Activated gamma-delta T cell treated with anti-CD3 and anti-CD28 coated beads, Interleukin-2, amount 50 U/mL, for 16 hours (primary cell): Measurements from ENCODE around the gene QRFPR.
"Not testable (repeated sequence)": the region's sequence is repeated elsewhere in the genome, so short reads cannot be mapped to it uniquely, and the experiment has no call there.

ENCODE experiments used
- DNase-seq: peaks from one replicate; pipeline ENCODE4 v3.0.0-alpha.2; 2020; ENCODE audit warnings: low read depth

The QRFPR gene

DNA sequence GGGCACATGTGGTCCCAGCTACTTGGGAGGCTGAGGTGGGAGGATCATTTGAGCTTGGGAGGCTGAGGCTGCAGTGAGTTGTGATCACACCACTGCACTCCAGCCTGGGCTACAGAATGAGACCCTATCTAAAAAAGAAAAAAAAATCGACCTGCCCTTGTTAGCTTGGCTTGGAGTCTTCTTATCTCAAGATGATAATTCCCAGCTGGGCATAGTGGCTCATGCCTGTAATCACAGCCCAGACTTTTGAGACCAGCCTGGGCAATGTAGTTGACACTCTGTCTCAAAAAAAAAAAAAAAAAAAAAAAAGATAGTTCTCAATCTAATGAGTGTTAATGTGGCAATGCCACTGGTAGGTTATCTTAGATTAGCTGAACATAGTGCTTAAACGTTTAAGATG lies 41.0 kb downstream of the QRFPR start:
- no peak for DNase-seq

DNA sequence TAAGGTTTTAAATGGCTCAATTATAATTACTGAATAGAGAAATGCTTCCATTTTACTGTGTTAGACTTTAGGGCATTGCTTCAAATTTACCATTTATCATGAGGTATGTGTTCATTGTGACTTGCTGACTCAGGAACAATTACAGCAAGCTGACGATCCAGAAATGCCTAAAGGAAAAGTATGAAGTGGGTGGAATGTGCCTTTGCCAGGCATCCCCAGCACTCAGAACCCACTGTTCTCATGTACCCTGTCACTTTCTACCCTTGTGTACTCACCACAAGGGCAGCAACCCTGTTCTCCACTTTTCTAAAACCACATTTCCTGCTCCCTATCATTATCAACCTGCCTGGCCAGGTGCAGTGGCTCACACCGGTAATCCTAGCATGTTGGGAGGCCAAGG lies 41.5 kb downstream of the QRFPR start:
- no peak for DNase-seq

DNA sequence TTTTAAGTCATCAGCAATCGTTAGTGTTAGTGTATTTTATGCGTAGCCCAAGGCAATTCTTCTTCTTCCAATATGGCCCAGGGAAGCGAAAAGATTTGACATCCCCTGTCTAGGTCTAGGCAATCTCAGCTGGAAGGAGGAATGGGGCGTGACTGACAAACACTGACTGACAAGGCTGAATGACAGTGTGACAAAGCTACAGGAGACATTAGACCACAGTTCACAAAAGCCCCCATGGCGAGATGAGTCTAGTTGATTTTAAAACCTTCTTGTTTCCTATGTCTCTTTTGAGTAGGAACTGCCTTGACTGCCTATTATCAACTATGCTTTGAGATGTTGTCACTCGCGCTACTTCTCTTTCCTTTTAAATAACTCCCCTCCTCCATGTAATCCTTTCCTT lies 42.3 kb downstream of the QRFPR start:
- DNase-seq = no peak

DNA sequence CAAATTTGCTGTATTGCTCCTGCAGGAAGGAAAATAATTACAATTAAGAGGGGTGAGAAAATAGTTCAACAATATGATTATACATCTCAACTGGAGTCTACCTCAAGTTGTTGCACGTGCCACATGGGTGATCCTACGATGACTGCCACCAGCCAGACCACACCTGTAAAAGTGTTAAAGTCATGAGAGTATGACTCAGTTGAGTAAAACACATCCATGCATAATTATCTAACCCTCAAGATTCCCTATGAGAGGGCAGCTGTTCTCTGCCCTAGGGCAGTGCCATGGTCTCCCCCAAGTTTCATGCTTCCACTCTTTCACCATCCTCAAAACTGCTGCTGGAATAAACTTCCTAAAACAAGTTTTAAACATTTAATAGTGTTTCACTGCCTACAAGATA lies 44.1 kb downstream of the QRFPR start:
- no peak for DNase-seq

DNA sequence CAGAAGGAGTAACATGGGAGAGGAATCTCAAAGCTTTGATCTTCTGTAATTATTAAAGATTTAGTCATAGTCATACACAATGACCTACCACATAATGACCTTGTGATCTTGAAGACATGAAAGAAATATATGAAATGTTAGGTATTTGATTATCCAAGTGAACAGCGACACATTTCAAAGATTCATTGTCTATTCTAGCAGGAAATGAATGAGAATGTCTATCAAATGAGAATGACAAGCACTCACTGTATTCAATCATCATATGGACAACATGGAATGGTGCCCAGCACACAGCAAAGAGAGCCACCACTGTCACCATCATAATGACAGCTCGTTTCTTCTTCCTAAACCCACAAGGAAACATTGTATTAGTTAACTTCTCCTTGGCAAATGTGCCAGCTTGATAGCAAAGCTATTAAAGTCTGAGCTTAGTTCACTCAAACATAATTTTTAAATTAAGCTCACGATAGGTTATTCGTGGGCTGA lies 50.6 kb downstream of the QRFPR start:
- no peak for DNase-seq

DNA sequence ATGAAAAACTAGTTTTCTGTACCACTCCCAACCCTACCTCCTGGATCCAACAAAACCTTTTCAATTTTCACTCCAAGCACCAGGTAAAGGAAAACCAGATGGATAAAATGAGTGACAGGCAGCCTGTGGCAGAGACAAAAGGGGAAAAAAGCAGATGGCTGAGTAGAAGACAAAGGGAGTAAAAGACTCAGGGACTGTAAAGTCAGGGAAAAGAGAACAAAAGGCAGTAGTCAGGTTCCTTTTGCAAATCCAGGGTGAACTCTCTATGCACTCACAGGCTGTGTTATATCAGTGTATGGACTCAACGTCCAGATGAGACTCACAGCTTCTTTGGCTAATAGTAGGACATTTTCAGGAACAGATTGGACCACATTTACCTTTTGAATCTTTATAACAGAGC lies 54.2 kb downstream of the QRFPR start:
- DNase-seq = no peak

DNA sequence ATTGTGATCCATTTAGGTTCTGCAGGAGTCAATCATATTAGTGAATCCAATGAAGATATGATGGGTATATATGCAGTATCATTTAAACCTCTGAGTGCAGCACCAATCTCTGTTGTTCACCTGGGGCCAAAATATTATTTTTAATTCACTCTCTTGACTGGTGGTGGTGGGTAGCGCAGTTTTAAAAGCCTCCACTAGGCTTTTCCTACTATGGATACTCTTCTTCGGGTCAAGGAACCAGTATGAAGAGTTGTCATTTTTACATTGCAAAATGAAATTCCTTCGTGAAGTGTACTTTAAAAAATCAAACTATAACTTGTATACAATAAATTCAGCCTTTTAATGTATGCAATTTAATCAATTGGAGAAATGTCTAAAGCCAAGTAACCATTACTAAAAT lies 56.5 kb downstream of the QRFPR start:
- no peak for DNase-seq

DNA sequence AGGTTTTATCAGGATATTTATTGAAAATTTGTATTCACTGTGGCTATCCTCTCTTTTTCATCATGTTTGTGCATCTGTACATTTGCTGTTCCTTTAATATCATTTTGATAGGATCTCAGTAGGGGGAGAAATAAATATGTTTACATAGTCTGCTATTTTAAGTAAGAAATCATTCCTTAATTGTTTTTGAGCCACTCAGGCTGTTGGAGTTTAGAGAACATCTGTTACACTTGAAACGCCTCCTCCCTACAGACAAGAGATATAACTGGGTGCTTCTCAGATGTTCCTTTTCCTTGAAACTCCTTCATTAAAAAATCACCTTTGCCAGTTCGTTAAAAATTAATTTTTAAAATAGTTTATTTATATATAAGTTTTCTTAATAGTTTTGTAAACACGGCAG lies 59.4 kb downstream of the QRFPR start:
- DNase-seq = no peak

DNA sequence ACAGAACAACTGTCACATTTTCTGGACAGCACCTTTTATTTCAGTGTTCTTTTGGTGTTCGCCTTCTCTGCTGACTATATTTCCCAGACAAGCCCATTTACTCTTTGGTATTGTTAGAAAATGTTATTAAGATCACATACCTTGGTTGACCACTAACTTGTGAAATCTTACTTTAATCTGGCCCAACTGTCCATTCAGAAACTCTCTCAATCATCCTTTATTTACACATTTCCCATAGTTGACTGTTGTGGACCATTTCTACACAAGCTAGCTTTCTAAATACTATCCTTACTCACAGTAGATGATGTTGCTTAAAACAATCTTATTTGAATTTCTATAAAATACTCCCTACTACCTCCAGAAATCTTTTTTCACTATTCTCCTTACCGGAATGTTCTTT lies 64.7 kb downstream of the QRFPR start:
- no peak for DNase-seq

DNA sequence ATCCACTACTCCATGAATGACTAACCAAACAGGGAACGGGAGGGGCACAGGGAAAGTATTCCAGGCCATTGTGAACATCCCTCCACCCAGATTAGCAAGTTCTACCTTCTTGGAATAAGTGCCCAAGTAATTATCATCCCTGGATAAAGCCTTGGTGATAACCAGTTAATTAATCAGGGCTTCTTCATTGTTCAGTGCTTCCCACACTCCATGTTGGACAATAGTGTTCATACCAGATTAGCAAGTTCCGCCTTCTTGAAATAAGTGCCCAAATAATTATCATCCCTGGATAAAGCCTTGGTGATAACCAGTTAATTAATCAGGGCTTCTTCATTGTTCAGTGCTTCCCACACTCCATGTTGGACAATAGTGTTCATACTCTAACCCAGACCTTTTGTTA lies 67.4 kb downstream of the QRFPR start:
- DNase-seq = not testable (repeated sequence)

DNA sequence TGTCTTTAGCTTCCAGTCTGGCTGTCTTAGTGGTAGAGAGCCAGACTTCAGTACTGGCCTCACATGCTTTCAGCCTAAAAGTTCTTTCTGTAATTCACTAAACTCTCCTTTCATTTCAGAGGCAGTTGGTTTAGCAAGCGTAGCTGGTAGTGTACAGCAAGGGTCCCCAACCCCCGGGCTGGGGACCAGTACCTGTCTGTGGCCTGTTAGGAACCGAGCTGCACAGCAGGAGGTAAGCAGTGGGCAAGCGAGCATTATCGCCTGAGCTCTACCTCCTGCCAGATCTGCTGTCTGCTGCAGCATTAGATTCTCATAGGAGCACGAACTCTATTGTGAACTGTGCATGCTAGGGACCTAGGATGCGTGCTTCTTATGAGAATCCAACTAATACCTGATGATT lies 72.0 kb downstream of the QRFPR start:
- no peak for DNase-seq

DNA sequence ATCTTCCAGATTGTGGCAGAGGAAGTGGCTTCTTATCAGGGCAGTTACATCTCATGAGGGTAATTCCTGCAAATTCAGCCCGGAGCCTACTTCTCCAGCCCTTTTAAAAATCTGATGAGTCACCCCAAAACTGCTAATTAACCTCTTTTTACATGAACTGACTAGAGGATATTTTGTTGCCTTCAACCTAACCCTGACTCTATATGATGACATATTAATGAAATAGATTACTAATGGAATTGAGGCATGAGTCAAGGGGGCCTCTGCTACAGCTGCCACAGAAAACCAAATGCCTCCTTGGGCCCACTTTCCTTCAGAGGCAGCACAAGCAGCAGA lies 72.5 kb downstream of the QRFPR start:
- DNase-seq = no peak

DNA sequence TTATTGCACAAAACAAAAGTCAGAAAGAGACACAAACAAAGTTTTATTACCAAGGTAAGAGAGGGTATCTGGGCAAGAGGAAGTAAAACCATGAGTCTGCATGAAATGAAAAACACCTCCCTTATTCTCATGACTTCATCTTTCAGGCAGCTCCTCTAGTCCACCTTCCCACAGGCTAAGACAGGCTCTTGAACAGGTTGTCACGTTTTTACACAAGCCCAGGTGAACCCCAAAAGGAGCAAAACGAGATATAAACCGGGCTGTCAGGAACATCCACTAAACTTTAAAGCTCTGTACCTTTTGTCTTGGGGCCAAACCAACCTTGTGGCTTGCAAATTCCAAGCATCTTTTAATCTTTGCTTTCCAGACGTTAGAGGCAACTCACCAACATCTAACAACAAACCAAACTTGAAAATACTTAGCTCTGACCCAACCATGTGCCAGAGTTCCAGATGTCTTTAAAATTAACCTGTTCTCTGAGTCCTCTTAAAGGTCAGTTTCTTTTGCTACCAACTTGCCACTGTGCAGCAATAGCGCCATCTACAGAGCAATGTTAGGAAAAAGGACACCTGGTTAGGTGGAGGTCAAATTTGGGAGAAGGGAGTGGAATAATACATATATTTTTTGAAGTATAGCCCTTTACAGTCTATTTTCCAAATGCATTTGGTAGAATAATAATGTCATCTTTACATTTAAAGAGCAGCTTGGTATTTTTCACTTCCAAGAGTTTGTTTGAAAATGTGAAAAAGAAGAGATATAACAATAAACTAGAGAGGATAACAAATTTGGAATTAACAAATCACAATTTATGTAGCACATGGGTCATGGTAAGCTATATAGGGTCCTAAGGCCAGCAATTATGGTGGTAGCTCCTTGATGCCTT lies 73.1 kb downstream of the QRFPR start:
- DNase-seq = peak; percentile 9

DNA sequence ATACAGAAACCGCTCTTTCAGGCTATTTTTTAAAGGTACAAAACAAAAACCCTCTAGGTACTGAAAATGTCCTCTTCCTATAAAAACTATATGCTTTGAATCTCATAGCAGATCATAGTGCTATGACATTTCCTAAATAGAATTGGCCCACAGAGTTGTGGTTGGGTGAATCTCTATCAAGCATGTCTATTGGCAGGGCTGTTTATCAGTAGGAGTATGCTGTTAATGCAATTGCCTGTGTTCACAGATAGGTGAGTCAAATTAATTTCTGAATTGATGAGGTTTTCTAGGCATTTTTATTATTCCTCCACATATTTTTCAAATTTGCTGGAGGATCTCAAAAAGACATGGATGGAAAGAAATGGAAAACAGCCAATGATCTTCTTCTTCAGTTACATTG lies 73.9 kb downstream of the QRFPR start:
- no peak for DNase-seq

DNA sequence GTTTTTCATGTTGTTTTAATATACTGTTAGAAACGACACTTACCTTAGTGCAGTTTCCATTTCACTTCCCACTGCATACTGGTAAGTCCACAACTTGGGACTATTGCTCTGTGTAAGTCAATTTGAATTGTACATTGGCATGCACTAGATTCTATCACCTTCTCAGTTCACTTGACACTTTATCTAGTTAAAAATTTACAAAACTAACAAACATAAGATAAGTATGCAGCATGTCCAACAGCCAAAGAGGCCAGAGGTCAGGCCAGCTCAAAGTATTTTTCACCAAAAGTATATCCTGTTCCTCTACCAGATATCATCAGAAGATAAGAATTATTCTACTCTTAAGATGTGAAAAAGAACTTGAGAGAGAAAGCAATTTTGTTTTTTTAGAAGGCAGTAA lies 75.9 kb downstream of the QRFPR start:
- DNase-seq = no peak

DNA sequence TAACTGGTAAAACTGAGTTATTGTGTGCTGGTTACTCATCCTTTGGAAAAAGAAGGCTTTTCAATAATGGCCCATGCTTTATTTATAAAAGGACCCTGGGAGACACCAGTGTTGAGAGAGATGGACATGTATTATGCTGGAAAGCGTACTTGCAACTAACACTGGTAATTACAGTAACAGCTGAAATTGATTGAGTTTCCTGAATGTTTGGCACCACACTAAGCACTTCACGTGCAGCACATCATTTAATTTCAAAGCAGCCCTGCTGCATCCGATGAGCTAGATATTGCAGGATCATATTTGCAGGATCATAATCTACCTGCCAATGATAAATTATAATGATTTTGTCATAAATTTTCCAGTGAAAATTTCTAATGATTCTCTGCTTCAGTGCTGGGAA lies 81.5 kb downstream of the QRFPR start:
- DNase-seq = no peak

DNA sequence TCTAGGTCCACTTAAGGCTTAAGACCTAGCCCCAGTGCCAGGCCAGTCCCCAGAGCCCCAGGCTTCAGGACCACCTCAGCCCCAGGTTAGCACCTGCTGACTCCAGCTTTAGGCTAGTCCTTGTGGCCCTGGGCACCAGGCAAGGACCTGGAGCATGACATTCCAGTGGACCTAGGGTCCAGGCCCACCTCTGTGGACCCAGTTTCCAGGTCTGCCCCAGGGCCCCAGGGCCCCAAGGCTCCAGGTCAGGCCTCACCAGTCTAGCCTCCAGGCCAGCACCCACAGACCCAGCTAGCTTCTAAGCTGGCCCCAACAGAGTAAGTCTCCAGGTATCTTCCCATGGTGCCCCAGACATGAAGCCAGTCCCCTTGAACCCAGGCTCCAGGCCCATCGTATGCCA lies 97.5 kb downstream of the QRFPR start:
- no peak for DNase-seq

DNA sequence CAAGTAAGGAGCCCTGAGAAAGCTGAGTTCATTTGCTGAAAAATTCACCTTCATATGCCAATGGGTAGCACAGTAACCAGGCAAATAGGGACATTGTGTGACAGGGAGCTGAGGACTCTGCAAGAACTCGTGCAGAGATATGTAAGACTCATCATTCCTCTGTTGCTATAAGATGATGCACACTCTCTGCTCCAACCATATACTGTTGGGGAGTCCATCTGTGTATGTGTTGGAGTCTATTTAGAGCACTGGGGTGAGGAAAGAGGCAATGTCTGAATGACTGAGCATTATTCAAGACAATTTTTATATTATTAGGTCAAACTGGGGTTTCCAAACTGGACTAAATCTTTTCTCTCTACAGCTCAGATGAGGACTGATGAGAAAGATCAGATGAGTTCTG lies 100.4 kb downstream of the QRFPR start:
- DNase-seq = no peak

DNA sequence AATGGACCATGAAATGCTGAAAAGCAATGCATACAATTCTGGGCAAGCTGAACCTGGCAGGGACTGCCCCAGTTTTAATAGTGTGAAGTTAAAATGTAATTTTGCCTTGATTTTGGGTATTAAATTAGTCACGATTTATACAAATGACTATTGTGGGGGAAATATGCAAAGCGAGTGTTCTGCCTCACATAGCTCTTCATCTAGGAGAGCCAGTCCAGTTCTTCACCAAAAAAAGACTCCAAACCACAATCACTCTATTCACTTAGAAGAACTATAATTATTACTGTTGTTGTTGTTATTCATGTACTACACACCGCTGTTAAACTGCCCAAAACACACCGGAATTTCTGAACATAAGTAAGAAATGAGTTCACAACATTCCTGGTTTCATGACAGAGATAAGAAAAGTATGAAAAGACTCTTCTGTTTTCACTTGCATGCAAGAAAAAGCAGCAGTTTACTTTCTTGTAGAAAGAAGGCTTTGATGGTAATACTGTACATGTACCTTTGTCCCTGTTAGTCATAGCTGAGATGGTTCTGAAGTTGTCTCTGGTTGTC lies 101.9 kb downstream of the QRFPR start:
- no peak for DNase-seq
